ENCODE measurements around the gene GRK4. TPM values are rescaled to one million over a fixed set of nuclear protein-coding genes. Genes with fewer than 3 reads are reported as not detected.
"Not testable (repeated sequence)": the region's sequence is repeated elsewhere in the genome, so short reads cannot be mapped to it uniquely, and the experiment has no call there.

The GRK4 gene
- total and polyA plus RNA-seq, 2 of the 4 experiments (the other 2 are of a cell fraction) = 1.6 to 2.2 TPM

GRCh38 chr4:2918300-2918699 is 45.1 kb upstream of the GRK4 start:
- BruUV-seq (replicated peaks); H3K9me3 ChIP-seq (ENCODE audit: control insufficient read depth, insufficient read depth, low read length); H3K4me1 ChIP-seq (ENCODE audit: control insufficient read depth, insufficient read depth, low read length); H4K20me1 ChIP-seq (ENCODE audit: insufficient read depth, low read length); H2AFZ ChIP-seq (replicated peaks; ENCODE audit: low read length, poor library complexity); H2BK120ac ChIP-seq (ENCODE audit: low read depth, low read length); H3K18ac ChIP-seq (ENCODE audit: low read depth, low read length); intact Hi-C loops (cut with micrococcal nuclease); H3K27ac ChIP-seq (ENCODE audit: insufficient read depth, low read length); POLR2A ChIA-PET (ENCODE audit: unreplicated experiment); H3K56ac ChIP-seq (ENCODE audit: extremely low read depth, insufficient read depth, low read length); H3K27me3 ChIP-seq (ENCODE audit: control insufficient read depth, insufficient read depth, low read length); H2BK15ac ChIP-seq (ENCODE audit: low read depth, low read length); H2BK5ac ChIP-seq (ENCODE audit: low read depth, low read length, poor library complexity, severe bottlenecking); H4K8ac ChIP-seq (ENCODE audit: low read depth in 2 of 2, low read length in 2 of 2); CTCF ChIA-PET; H3K4ac ChIP-seq (ENCODE audit: low read depth, low read length); H3K14ac ChIP-seq (replicated peaks; ENCODE audit: low read depth, low read length); H3K4me3 ChIP-seq (ENCODE audit: insufficient read depth, low read depth, low read length); H3K9ac ChIP-seq (ENCODE audit: low read depth, low read length); H3K4me2 ChIP-seq (ENCODE audit: low read depth, low read length); H4K91ac ChIP-seq (ENCODE audit: insufficient read depth, low read depth, low read length); dilution Hi-C loops (cut with HindIII; ENCODE audit: low sequenced_read_pairs, unreplicated experiment); H3K23ac ChIP-seq (ENCODE audit: low read depth, low read length); H2AK5ac ChIP-seq (ENCODE audit: low read depth, low read length); ATAC-seq (ENCODE audit: low read depth); H3K9me1 ChIP-seq (ENCODE audit: insufficient read depth, low read length); in situ Hi-C loops (cut with MboI; ENCODE audit: low sequenced_read_pairs); H2BK20ac ChIP-seq (ENCODE audit: low read depth, low read length); H2AK9ac ChIP-seq (replicated peaks; ENCODE audit: low read depth, low read length, poor library complexity); H4K5ac ChIP-seq (ENCODE audit: low read depth, low read length); DNase-seq: not testable (repeated sequence)
- WGBS, 2 experiments (ENCODE audit: extremely low coverage in 2 of 2, insufficient read length in 1 of 2) = no CpG with 5 or more reads among the region's 2 CpGs
- Histone ChIP-seq H3K79me1 (ENCODE audit: low read depth in 1 of 2, low read length in 2 of 2) (peaks cover 5 to 33% of the 10 kb centered on the region in 2 experiments), H3K36me3 (ENCODE audit: control insufficient read depth, insufficient read depth, low read length) (peaks cover 34% of the 10 kb centered on the region)

- in situ Hi-C loops (cut with MboI; ENCODE audit: low sequenced_read_pairs); H3K4me3 ChIP-seq (ENCODE audit: insufficient read depth, low read depth, low read length); dilution Hi-C loops (cut with HindIII; ENCODE audit: low sequenced_read_pairs, unreplicated experiment); H3K23ac ChIP-seq (ENCODE audit: low read depth, low read length); H3K9me1 ChIP-seq (ENCODE audit: insufficient read depth, low read length); H2BK15ac ChIP-seq (ENCODE audit: low read depth, low read length); H3K18ac ChIP-seq (ENCODE audit: low read depth, low read length); H2BK120ac ChIP-seq (ENCODE audit: low read depth, low read length); H4K20me1 ChIP-seq (ENCODE audit: insufficient read depth, low read length); DNase-seq; H3K14ac ChIP-seq (replicated peaks; ENCODE audit: low read depth, low read length); H2AK9ac ChIP-seq (replicated peaks; ENCODE audit: low read depth, low read length, poor library complexity); H4K91ac ChIP-seq (ENCODE audit: insufficient read depth, low read depth, low read length); H3K27ac ChIP-seq (ENCODE audit: insufficient read depth, low read length); H3K27me3 ChIP-seq (ENCODE audit: control insufficient read depth, insufficient read depth, low read length); H3K56ac ChIP-seq (ENCODE audit: extremely low read depth, insufficient read depth, low read length); H2BK5ac ChIP-seq (ENCODE audit: low read depth, low read length, poor library complexity, severe bottlenecking); H4K8ac ChIP-seq (ENCODE audit: low read depth in 2 of 2, low read length in 2 of 2); H2BK20ac ChIP-seq (ENCODE audit: low read depth, low read length); CTCF ChIA-PET; ATAC-seq (ENCODE audit: low read depth); H3K4ac ChIP-seq (ENCODE audit: low read depth, low read length); H2AFZ ChIP-seq (replicated peaks; ENCODE audit: low read length, poor library complexity); H3K4me1 ChIP-seq (ENCODE audit: control insufficient read depth, insufficient read depth, low read length); H3K4me2 ChIP-seq (ENCODE audit: low read depth, low read length); H3K9me3 ChIP-seq (ENCODE audit: control insufficient read depth, insufficient read depth, low read length); H2AK5ac ChIP-seq (ENCODE audit: low read depth, low read length); POLR2A ChIA-PET (ENCODE audit: unreplicated experiment); BruUV-seq (replicated peaks); H3K9ac ChIP-seq (ENCODE audit: low read depth, low read length); intact Hi-C loops (cut with micrococcal nuclease); H4K5ac ChIP-seq (ENCODE audit: low read depth, low read length): not testable (repeated sequence)
- WGBS, 2 experiments (ENCODE audit: extremely low coverage in 2 of 2, insufficient read length in 1 of 2) = no CpG with 5 or more reads among the region's 8 CpGs
- H3K79me1 ChIP-seq (ENCODE audit: low read depth in 1 of 2, low read length in 2 of 2) = peaks cover 10 to 34% of the 10 kb centered on the region in 2 experiments
- H3K36me3 ChIP-seq (ENCODE audit: control insufficient read depth, insufficient read depth, low read length) = peaks cover 34% of the 10 kb centered on the region
Measured at GRCh38 chr4:2918714-2919113, 44.7 kb upstream of the GRK4 start.
